Measurements from ENCODE around the gene KDM6B. TPM values are rescaled to one million over a fixed set of nuclear protein-coding genes. Genes with fewer than 3 reads are reported as not detected.

The KDM6B gene
- total and polyA plus RNA-seq, 9 of the 15 experiments (the other 6 are each of a cell fraction or from before 2014, with no cell fraction given), result 0.01 to 22.9 (median 2.2) TPM

DNA sequence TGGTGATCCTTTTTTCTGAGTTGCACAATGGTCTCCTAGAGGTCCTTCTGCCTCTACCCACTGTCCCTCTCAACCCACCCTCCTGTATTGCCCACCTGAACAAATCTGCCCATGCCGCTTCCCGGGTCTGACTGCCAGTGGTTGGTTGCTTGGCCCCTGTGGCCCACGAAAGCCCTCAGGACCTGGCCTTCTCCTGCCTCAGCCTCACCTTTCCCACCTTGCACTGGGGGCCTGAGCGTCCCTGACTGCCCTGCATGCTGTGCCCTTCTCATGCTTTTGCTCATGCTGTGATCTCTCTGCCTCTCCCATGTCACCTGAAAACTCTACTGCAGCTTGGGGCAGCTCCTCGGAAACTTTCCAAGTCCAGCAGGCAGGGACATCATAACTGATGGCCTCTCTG, 13.8 kb upstream of the KDM6B start (continued):
- no peak for TF ChIP-seq NFIC (IDR thresholded peaks at IDR 0.05)
- TF ChIP-seq PPARD (CRISPR knock-in tag; IDR thresholded peaks at IDR 0.05), result no peak
- TF ChIP-seq, protein P1, sequence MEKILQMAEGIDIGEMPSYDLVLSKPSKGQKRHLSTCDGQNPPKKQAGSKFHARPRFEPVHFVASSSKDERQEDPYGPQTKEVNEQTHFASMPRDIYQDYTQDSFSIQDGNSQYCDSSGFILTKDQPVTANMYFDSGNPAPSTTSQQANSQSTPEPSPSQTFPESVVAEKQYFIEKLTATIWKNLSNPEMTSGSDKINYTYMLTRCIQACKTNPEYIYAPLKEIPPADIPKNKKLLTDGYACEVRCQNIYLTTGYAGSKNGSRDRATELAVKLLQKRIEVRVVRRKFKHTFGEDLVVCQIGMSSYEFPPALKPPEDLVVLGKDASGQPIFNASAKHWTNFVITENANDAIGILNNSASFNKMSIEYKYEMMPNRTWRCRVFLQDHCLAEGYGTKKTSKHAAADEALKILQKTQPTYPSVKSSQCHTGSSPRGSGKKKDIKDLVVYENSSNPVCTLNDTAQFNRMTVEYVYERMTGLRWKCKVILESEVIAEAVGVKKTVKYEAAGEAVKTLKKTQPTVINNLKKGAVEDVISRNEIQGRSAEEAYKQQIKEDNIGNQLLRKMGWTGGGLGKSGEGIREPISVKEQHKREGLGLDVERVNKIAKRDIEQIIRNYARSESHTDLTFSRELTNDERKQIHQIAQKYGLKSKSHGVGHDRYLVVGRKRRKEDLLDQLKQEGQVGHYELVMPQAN (IDR thresholded peaks at IDR 0.05; ENCODE audit: borderline replicate concordance), result no peak
- TF ChIP-seq SMARCA4 (IDR thresholded peaks at IDR 0.05), result no peak
- no peak for TF ChIP-seq CBX2 (IDR thresholded peaks at IDR 0.05; ENCODE audit: insufficient read depth, low read length, poor library complexity, severe bottlenecking)

DNA sequence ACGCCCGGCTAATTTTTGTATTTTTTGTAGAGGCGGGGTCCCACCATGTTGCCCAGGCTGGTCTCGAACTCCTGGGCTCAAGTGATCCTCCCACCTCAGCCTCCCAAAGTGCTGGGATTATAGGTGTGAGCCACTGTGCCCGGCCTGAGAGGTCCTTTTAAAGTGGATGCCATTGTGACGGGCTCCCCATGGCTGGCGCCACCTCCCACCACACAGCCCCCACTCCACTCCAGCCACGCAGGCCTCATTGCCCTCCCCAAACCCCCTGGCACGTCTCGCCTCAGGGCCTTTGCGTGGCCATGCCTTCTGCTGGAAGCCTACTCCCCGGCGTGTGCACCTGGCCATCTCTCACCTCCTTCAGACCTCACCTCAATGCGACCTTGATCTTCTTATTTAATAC, 11.9 kb upstream of the KDM6B start:
- POLR2A ChIA-PET, result interaction anchor here (0.6 to 1.0 kb wide), 2 partner anchors 44 to 1420 kb away, joined by 3 read pairs; no protein-coding TSS in a partner anchor
- Histone ChIP-seq H2AFZ (ENCODE audit: low read depth, low read length) (no peak overlapping the region), H3K9me1 (ENCODE audit: control insufficient read depth, insufficient read depth, low read length) (no peaks in the 10 kb centered on the region), H4K20me1 (replicated peaks; ENCODE audit: control insufficient read depth, insufficient read depth, low read length) (no peaks in the 10 kb centered on the region; the same call in 1 of the 2 replicates), H3K4me3 (no peak overlapping the region), H3K9me3 (replicated peaks; ENCODE audit: control insufficient read depth, insufficient read depth, low read depth, low read length) (no peaks in the 10 kb centered on the region), H3K27ac (ENCODE audit: extremely low read depth, low read depth, low read length) (no peak overlapping the region), H3K4me2 (ENCODE audit: insufficient read depth, low read length) (no peak overlapping the region), H3K27me3 (ENCODE audit: control insufficient read depth in 2 of 2, insufficient read depth in 2 of 2, low read length in 2 of 2) (peaks cover 8 to 57% of the 10 kb centered on the region in 2 experiments), H3K36me3 (ENCODE audit: control insufficient read depth, insufficient read depth, low read length) (no peaks in the 10 kb centered on the region), H3K9ac (ENCODE audit: insufficient read depth in 1 of 2, low read depth in 2 of 2, low read length in 2 of 2) (no peak overlapping the region), H3K79me2 (ENCODE audit: control insufficient read depth, insufficient read depth, low read length) (no peaks in the 10 kb centered on the region), H3K4me1 (replicated peaks in 1 of 2; ENCODE audit: control insufficient read depth in 2 of 2, insufficient read depth in 2 of 2, low read length in 2 of 2) (peaks cover 0 to 9% of the 10 kb centered on the region in 2 experiments; a peak in 2 of 5 replicates)
- FAIRE-seq (no peak), ATAC-seq (no peak), DNase-seq (ENCODE audit: extremely low read depth in 1 of 4, low spot score in 3 of 4) (no peak)
- no TSS peak for BruUV-seq (replicated peaks)
- intact Hi-C loops (cut with micrococcal nuclease) (loop anchor here (1.0 to 10.0 kb wide), 4 partner anchors 35 to 223 kb away; partner anchors contain the start of genes CYB5D1, NAA38 and TMEM88), in situ Hi-C loops (cut with MboI) (no loop called here)
- CTCF ChIA-PET (ENCODE audit: low intra/inter-chr PET ratio), result interaction anchor here (1.1 to 1.9 kb wide), 5 partner anchors 20 to 167 kb away, joined by 3 to 14 read pairs (median 4); no protein-coding TSS in a partner anchor
- 8% methylated on average over 13 of the region's 14 CpGs for WGBS (ENCODE audit: insufficient coverage, low coverage, missing lambda C conversion rate)
- no peak for TF ChIP-seq RBM22 (IDR thresholded peaks at IDR 0.05; ENCODE audit: low read depth, low read length, poor library complexity, severe bottlenecking)
- TF ChIP-seq, protein P2, sequence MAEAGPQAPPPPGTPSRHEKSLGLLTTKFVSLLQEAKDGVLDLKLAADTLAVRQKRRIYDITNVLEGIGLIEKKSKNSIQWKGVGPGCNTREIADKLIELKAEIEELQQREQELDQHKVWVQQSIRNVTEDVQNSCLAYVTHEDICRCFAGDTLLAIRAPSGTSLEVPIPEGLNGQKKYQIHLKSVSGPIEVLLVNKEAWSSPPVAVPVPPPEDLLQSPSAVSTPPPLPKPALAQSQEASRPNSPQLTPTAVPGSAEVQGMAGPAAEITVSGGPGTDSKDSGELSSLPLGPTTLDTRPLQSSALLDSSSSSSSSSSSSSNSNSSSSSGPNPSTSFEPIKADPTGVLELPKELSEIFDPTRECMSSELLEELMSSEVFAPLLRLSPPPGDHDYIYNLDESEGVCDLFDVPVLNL (CRISPR knock-in tag; IDR thresholded peaks at IDR 0.05; ENCODE audit: low read depth), result no peak
- no peak for TF ChIP-seq SMARCC2 (IDR thresholded peaks at IDR 0.05; ENCODE audit: low read depth)
- TF ChIP-seq, protein P3, sequence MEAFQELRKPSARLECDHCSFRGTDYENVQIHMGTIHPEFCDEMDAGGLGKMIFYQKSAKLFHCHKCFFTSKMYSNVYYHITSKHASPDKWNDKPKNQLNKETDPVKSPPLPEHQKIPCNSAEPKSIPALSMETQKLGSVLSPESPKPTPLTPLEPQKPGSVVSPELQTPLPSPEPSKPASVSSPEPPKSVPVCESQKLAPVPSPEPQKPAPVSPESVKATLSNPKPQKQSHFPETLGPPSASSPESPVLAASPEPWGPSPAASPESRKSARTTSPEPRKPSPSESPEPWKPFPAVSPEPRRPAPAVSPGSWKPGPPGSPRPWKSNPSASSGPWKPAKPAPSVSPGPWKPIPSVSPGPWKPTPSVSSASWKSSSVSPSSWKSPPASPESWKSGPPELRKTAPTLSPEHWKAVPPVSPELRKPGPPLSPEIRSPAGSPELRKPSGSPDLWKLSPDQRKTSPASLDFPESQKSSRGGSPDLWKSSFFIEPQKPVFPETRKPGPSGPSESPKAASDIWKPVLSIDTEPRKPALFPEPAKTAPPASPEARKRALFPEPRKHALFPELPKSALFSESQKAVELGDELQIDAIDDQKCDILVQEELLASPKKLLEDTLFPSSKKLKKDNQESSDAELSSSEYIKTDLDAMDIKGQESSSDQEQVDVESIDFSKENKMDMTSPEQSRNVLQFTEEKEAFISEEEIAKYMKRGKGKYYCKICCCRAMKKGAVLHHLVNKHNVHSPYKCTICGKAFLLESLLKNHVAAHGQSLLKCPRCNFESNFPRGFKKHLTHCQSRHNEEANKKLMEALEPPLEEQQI (IDR thresholded peaks at IDR 0.05), result no peak
- no peak for TF ChIP-seq CAMTA2 (CRISPR knock-in tag; conservative IDR thresholded peaks at IDR 0.05)
- no peak for TF ChIP-seq NFATC3 (IDR thresholded peaks at IDR 0.05)
- no peak for TF ChIP-seq CC2D1A (IDR thresholded peaks at IDR 0.05)
- no peak for TF ChIP-seq NFE2 (IDR thresholded peaks at IDR 0.05; ENCODE audit: low read depth)
- TF ChIP-seq, protein P4, sequence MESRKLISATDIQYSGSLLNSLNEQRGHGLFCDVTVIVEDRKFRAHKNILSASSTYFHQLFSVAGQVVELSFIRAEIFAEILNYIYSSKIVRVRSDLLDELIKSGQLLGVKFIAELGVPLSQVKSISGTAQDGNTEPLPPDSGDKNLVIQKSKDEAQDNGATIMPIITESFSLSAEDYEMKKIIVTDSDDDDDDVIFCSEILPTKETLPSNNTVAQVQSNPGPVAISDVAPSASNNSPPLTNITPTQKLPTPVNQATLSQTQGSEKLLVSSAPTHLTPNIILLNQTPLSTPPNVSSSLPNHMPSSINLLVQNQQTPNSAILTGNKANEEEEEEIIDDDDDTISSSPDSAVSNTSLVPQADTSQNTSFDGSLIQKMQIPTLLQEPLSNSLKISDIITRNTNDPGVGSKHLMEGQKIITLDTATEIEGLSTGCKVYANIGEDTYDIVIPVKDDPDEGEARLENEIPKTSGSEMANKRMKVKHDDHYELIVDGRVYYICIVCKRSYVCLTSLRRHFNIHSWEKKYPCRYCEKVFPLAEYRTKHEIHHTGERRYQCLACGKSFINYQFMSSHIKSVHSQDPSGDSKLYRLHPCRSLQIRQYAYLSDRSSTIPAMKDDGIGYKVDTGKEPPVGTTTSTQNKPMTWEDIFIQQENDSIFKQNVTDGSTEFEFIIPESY (CRISPR knock-in tag; IDR thresholded peaks at IDR 0.05), result no peak

All from K562 (cell line).